GM06990 (cell line): ENCODE data around the gene SPAG16.

Source experiments
- DNase-seq: peaks from one replicate; pipeline ENCODE4 v3.0.0-alpha.2; 2011; ENCODE audit not compliant: insufficient read length; ENCODE audit errors: extremely low read depth
- H3K27me3 ChIP-seq: replicated peaks from 2 replicates; pipeline ENCODE4 v1.6.0; 2011; ENCODE audit warnings: low read length; ENCODE audit not compliant: control insufficient read depth, insufficient read depth
- H3K36me3 ChIP-seq: 2 replicates; pipeline ENCODE4 v1.5.1; 2011; ENCODE audit warnings: low read length; ENCODE audit not compliant: control insufficient read depth, insufficient read depth
- H3K4me3 ChIP-seq: replicated peaks from 2 replicates; pipeline ENCODE4 v1.5.1; 2011; ENCODE audit warnings: low read depth, mild to moderate bottlenecking, control low read depth, low read length
- TF ChIP-seq, protein P1 (sequence below): IDR thresholded peaks from 2 replicates; pipeline ENCODE4 v1.5.1; 2011; ENCODE audit warnings: low read length, control low read depth, mild to moderate bottlenecking, inconsistent platforms; ENCODE audit not compliant: insufficient read depth, poor library complexity, severe bottlenecking

Gene SPAG16

DNA sequence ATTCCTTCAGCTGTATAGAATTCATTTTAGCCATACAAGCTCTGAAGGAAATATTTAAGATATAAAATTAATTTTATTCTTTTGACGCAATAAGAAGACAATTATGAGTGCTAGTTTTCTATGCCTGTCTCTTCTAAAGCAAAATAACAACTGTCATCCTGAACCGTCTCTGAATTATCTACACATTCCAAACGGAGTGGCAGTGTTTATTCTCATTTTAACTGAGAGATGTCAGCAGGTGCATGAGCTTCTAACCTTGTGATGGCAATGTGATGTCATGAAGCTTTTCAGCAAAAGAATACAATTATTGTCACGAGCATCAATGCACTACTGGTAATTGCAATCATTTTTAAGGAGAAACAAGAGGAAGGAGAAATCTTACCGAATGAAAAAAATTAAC, 274.8 kb downstream of the SPAG16 start:
- DNase-seq, result no peak
- TF ChIP-seq, protein P1, sequence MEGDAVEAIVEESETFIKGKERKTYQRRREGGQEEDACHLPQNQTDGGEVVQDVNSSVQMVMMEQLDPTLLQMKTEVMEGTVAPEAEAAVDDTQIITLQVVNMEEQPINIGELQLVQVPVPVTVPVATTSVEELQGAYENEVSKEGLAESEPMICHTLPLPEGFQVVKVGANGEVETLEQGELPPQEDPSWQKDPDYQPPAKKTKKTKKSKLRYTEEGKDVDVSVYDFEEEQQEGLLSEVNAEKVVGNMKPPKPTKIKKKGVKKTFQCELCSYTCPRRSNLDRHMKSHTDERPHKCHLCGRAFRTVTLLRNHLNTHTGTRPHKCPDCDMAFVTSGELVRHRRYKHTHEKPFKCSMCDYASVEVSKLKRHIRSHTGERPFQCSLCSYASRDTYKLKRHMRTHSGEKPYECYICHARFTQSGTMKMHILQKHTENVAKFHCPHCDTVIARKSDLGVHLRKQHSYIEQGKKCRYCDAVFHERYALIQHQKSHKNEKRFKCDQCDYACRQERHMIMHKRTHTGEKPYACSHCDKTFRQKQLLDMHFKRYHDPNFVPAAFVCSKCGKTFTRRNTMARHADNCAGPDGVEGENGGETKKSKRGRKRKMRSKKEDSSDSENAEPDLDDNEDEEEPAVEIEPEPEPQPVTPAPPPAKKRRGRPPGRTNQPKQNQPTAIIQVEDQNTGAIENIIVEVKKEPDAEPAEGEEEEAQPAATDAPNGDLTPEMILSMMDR, result no peak
- no peaks in the 10 kb centered on the region for H3K27me3 ChIP-seq

DNA sequence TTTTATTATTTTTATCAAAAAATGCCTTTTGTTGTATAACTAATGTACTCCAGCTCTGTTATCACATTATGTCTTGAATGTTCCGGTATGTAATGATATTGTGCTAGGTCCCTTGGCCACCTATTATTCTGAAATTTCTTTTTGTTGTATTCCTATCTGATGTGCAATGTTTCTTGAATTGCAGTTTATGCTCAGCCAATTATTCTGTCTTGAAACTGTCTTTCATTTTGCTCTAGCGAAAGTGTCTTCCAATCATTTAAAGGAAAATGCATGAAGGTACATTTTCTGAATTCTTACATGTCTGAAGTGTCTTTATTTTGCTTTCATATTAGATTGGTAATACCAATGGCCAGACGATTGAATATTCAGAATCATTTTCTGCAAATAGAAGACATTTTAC, 277.5 kb downstream of the SPAG16 start:
- no peak for DNase-seq

More for the DNA sequence above, 274.8 kb downstream of the SPAG16 start:
- Histone ChIP-seq H3K36me3 (no peaks in the 10 kb centered on the region), H3K4me3 (no peak overlapping the region)

DNA sequence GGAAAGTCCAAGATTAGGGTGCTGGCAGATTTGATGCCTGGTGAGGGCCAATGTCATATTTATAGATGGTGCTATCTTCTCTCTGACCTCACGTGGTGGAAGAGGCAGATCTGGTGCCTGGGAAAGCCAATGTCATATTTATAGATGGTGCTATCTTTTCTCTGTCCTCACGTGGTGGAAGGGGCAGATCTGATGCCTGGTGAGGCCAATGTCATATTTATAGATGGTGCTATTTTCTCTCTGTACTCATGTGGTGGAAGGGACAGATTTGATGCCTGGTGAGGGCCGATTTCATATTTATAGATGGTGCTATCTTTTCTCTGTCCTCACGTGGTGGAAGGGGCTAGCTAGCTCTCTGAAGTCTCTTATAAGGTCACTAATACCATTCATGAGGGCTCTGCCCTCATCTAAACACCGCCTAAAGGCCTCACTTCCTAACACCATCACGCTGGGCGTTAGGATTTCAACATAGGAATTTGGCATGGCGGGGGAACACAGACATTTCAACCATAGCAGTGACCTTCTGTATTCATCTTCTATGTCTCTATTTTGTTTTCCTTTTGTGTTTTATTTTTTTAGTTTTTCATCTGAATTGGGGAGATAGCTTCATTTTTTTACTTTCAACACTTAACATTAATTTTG, 278.4 kb downstream of the SPAG16 start:
- TF ChIP-seq, protein P1, result no peak
- Histone ChIP-seq H3K27me3 (no peaks in the 10 kb centered on the region), H3K4me3 (no peak overlapping the region), H3K36me3 (no peaks in the 10 kb centered on the region)
- DNase-seq, result no peak

More for the DNA sequence above, 277.5 kb downstream of the SPAG16 start:
- H3K36me3 ChIP-seq, result no peaks in the 10 kb centered on the region
- TF ChIP-seq, protein P1, result no peak
- no peaks in the 10 kb centered on the region for H3K27me3 ChIP-seq
- no peak overlapping the region for H3K4me3 ChIP-seq

GRCh38 chr2:213566846-213567245, 282.6 kb downstream of the SPAG16 start:
- no peak for DNase-seq
- no peaks in the 10 kb centered on the region for H3K27me3 ChIP-seq
- H3K36me3 ChIP-seq, result no peaks in the 10 kb centered on the region
- H3K4me3 ChIP-seq, result no peak overlapping the region
- TF ChIP-seq, protein P1, result no peak

DNA sequence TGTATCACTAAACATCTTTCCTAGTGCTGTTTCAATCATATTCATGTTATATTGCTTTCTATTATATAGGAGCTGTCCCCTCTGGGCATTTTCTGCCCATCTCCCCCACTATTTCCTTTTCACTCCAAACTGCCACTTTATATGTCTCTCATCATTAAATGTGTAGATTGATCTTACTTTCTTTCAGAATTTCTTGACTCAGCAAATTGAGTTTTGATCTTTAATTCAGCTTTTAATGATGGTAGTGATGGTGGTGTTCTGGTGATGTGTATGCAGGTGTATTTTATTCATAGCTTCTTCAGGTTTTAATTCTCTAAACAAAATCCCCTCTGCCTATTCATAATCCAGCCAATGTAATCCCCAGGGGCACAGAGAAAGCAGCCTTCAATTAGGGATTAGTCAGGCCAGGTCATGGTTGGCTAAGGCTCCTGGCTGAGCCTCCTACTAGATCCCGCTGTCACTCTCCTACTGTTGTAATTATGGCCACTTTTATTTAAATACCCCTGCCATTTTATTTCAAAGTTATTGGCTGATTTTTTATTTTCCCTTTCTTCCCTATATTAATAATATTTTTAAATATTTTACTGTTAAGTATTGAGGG, 325.4 kb downstream of the SPAG16 start:
- Histone ChIP-seq H3K36me3 (no peaks in the 10 kb centered on the region), H3K27me3 (no peaks in the 10 kb centered on the region), H3K4me3 (no peak overlapping the region)
- DNase-seq, result no peak
- TF ChIP-seq, protein P1, result no peak
